HG03196 (cell line): Measurements from ENCODE around the gene RALGDS.

Source experiments
- ATAC-seq: cut with Tn5 transposase; IDR thresholded peaks from one replicate; pipeline ENCODE4 v1.9.1; 2021; ENCODE audit not compliant: unreplicated experiment

The RALGDS gene

GRCh38 chr9:133137451-133138231 is 16.6 kb upstream of the RALGDS start:
- ATAC-seq, result no peak

GRCh38 chr9:133135146-133135745 is 14.2 kb upstream of the RALGDS start:
- ATAC-seq, result no peak

GRCh38 chr9:133134388-133135145 is 13.5 kb upstream of the RALGDS start:
- ATAC-seq, result no peak

- peak; percentile 88 for ATAC-seq
Observed at GRCh38 chr9:133133681-133134387, 12.8 kb upstream of the RALGDS start.

GRCh38 chr9:133132174-133132573 is 11.1 kb upstream of the RALGDS start:
- ATAC-seq, result no peak

GRCh38 chr9:133131506-133131905 is 10.5 kb upstream of the RALGDS start:
- ATAC-seq, result no peak

GRCh38 chr9:133130685-133131244 is 9.7 kb upstream of the RALGDS start:
- no peak for ATAC-seq

- ATAC-seq, result no peak
Observed at GRCh38 chr9:133129001-133129795, 8.2 kb upstream of the RALGDS start.

- ATAC-seq, result no peak
Observed at GRCh38 chr9:133128152-133128551, 7.1 kb upstream of the RALGDS start.

- ATAC-seq, result no peak
Observed at GRCh38 chr9:133127340-133127981, 6.4 kb upstream of the RALGDS start.

- no peak for ATAC-seq
Observed at GRCh38 chr9:133126697-133127339, 5.8 kb upstream of the RALGDS start.

- ATAC-seq, result no peak
Observed at GRCh38 chr9:133125941-133126696, 5.1 kb upstream of the RALGDS start.

- no peak for ATAC-seq
Observed at GRCh38 chr9:133124907-133125275, 3.9 kb upstream of the RALGDS start.

- no peak for ATAC-seq
Observed at GRCh38 chr9:133124123-133124906, 3.3 kb upstream of the RALGDS start.

- ATAC-seq, result no peak
Observed at GRCh38 chr9:133122935-133123611, 2.0 kb upstream of the RALGDS start.

GRCh38 chr9:133122605-133122934 is 1.5 kb upstream of the RALGDS start:
- ATAC-seq, result no peak

- ATAC-seq, result no peak
Observed at GRCh38 chr9:133121915-133122550, 993 bp upstream of the RALGDS start.
